Smooth muscle cell (in vitro differentiated cells): ENCODE results near the gene SAG. TPM values are rescaled to one million over a fixed set of nuclear protein-coding genes. Genes with fewer than 3 reads are reported as not detected.

Experiments
- DNase-seq: peaks from one replicate; lab custom pipeline; 2025; ENCODE audit not compliant: unreplicated experiment; lab: John Stamatoyannopoulos, UW
- H2AFZ ChIP-seq: fragments of 200-600 bp; sonication (generic); 2 replicates; pipeline ENCODE4 v1.6.0; 2016; ENCODE audit warnings: antibody characterized with exemption, low read depth, mild to moderate bottlenecking
- H3F3A ChIP-seq: fragments of 200-600 bp; sonication (generic); 2 replicates; pipeline ENCODE4 v1.6.0; 2017; ENCODE audit warnings: antibody characterized with exemption, low read depth
- H3K27ac ChIP-seq: fragments of 200-600 bp; sonication (generic); 2 replicates; pipeline ENCODE4 v1.5.1; 2016; ENCODE audit warnings: low read depth, mild to moderate bottlenecking
- H3K27me3 ChIP-seq: fragments of 200-600 bp; sonication (generic); 2 replicates; pipeline ENCODE4 v1.6.1; 2016; ENCODE audit warnings: low read depth, mild to moderate bottlenecking
- H3K36me3 ChIP-seq: fragments of 200-600 bp; sonication (generic); 2 replicates; pipeline ENCODE4 v1.5.1; 2016; ENCODE audit warnings: low read depth
- H3K4me1 ChIP-seq: fragments of 200-600 bp; sonication (generic); 2 replicates; pipeline ENCODE4 v1.5.1; 2016; ENCODE audit warnings: low read depth
- H3K4me2 ChIP-seq: fragments of 200-600 bp; sonication (generic); 2 replicates; pipeline ENCODE4 v1.6.0; 2016; ENCODE audit warnings: mild to moderate bottlenecking
- H3K4me3 ChIP-seq: fragments of 200-600 bp; sonication (generic); 2 replicates; pipeline ENCODE4 v1.5.1; 2016; ENCODE audit warnings: mild to moderate bottlenecking
- H3K79me2 ChIP-seq: fragments of 200-600 bp; sonication (generic); 2 replicates; pipeline ENCODE4 v1.6.0; 2016; ENCODE audit warnings: low read depth, mild to moderate bottlenecking
- H3K9ac ChIP-seq: fragments of 200-600 bp; sonication (generic); 2 replicates; pipeline ENCODE4 v1.6.0; 2016; ENCODE audit warnings: low read depth
- H3K9me3 ChIP-seq: fragments of 200-600 bp; sonication (generic); replicated peaks from 2 replicates; pipeline ENCODE4 v1.5.1; 2016; ENCODE audit warnings: low read depth
- H4K20me1 ChIP-seq: fragments of 200-600 bp; sonication (generic); 2 replicates; pipeline ENCODE4 v1.6.0; 2016; ENCODE audit warnings: low read depth
- WGBS: methylation state at CpG from one replicate; pipeline ENCODE4 v1.1.7; 2016; ENCODE audit warnings: low lambda C conversion rate; 5-methylcytosine and 5-hydroxymethylcytosine counted together
- polyA plus RNA-seq: library from polyadenylated mRNA; unstranded; fragments of >200 nt; fragmentation: Nextera tagmentation; extraction: Ambion mirVana; gene quantifications from 2 replicates; pipeline ENCODE4 v1.2.1, GENCODE V29; 2016
- total RNA-seq: library from RNA; depleted of rRNA; stranded (reverse); fragments of >200 nt; gene quantifications from 2 replicates; pipeline ENCODE4 v1.2.3, GENCODE V29; 2014
- TF ChIP-seq, protein P1 (sequence below): fragments of 200-600 bp; sonication (generic); IDR thresholded peaks from 2 replicates; pipeline ENCODE4 v1.5.1; 2017; ENCODE audit warnings: borderline replicate concordance, mild to moderate bottlenecking, antibody characterized with exemption; ENCODE audit not compliant: insufficient read depth, poor library complexity, severe bottlenecking

Gene SAG
- total and polyA plus RNA-seq, 2 experiments from 2014 or later = not detected

DNA sequence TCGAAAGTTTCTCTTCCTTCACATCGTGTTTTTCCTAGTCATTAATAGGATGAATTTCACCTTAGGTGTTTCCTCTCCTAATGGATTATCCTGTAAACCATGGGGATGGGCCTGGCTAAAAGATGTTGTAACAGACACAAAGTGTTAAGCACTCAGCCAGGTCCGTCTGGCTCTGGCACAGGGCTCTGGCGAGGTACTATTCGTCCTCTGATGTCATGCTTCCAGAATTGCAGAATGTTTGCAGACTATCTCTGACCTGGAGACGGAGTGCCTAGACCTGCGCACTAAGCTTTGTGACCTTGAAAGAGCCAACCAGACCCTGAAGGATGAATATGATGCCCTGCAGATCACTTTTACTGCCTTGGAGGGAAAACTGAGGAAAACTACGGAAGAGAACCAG, 42.9 kb upstream of the SAG start:
- no peaks in the 10 kb centered on the region for H3K27me3 ChIP-seq
- H3K4me2 ChIP-seq = no peak overlapping the region
- TF ChIP-seq, protein P1, sequence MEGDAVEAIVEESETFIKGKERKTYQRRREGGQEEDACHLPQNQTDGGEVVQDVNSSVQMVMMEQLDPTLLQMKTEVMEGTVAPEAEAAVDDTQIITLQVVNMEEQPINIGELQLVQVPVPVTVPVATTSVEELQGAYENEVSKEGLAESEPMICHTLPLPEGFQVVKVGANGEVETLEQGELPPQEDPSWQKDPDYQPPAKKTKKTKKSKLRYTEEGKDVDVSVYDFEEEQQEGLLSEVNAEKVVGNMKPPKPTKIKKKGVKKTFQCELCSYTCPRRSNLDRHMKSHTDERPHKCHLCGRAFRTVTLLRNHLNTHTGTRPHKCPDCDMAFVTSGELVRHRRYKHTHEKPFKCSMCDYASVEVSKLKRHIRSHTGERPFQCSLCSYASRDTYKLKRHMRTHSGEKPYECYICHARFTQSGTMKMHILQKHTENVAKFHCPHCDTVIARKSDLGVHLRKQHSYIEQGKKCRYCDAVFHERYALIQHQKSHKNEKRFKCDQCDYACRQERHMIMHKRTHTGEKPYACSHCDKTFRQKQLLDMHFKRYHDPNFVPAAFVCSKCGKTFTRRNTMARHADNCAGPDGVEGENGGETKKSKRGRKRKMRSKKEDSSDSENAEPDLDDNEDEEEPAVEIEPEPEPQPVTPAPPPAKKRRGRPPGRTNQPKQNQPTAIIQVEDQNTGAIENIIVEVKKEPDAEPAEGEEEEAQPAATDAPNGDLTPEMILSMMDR = no peak
- no peak overlapping the region for H3K4me3 ChIP-seq
- no peaks in the 10 kb centered on the region for H3K9me3 ChIP-seq
- H3K36me3 ChIP-seq = peaks cover 9% of the 10 kb centered on the region
- WGBS = 88% methylated on average over 8 of the region's 8 CpGs
- no peak overlapping the region for H2AFZ ChIP-seq
- peaks cover 27% of the 10 kb centered on the region for H4K20me1 ChIP-seq
- no peak for DNase-seq
- H3F3A ChIP-seq = no peaks in the 10 kb centered on the region
- no peak overlapping the region for H3K9ac ChIP-seq
- no peak overlapping the region for H3K27ac ChIP-seq
- H3K4me1 ChIP-seq = no peaks in the 10 kb centered on the region
- H3K79me2 ChIP-seq = no peaks in the 10 kb centered on the region

- no peaks in the 10 kb centered on the region for H3K27me3 ChIP-seq
- H3K4me3 ChIP-seq = no peak overlapping the region
- H3K9me3 ChIP-seq = no peaks in the 10 kb centered on the region
- no peak overlapping the region for H3K9ac ChIP-seq
- 94% methylated on average over 10 of the region's 10 CpGs for WGBS
- H3F3A ChIP-seq = no peaks in the 10 kb centered on the region
- no peak overlapping the region for H3K27ac ChIP-seq
- no peak overlapping the region for H3K4me2 ChIP-seq
- no peak for DNase-seq
- H4K20me1 ChIP-seq = peaks cover 18% of the 10 kb centered on the region
- H3K36me3 ChIP-seq = peaks cover 18% of the 10 kb centered on the region
- H3K4me1 ChIP-seq = no peaks in the 10 kb centered on the region
- no peaks in the 10 kb centered on the region for H3K79me2 ChIP-seq
- H2AFZ ChIP-seq = no peak overlapping the region
- TF ChIP-seq, protein P1 = no peak
Observed at GRCh38 chr2:233265899-233266431, 41.7 kb upstream of the SAG start.

GRCh38 chr2:233266481-233266880, 41.1 kb upstream of the SAG start:
- no peak overlapping the region for H3K4me3 ChIP-seq
- no peak overlapping the region for H3K27ac ChIP-seq
- H3K79me2 ChIP-seq = no peaks in the 10 kb centered on the region
- no peaks in the 10 kb centered on the region for H3K9me3 ChIP-seq
- H2AFZ ChIP-seq = no peak overlapping the region
- peaks cover 18% of the 10 kb centered on the region for H3K36me3 ChIP-seq
- H3K4me1 ChIP-seq = no peaks in the 10 kb centered on the region
- 91% methylated on average over 4 of the region's 4 CpGs for WGBS
- H3K4me2 ChIP-seq = no peak overlapping the region
- peaks cover 19% of the 10 kb centered on the region for H4K20me1 ChIP-seq
- no peak for DNase-seq
- H3K27me3 ChIP-seq = no peaks in the 10 kb centered on the region
- H3F3A ChIP-seq = no peaks in the 10 kb centered on the region
- no peak overlapping the region for H3K9ac ChIP-seq
- TF ChIP-seq, protein P1 = no peak

- Histone ChIP-seq H4K20me1 (peaks cover 11% of the 10 kb centered on the region), H2AFZ (no peak overlapping the region), H3K4me1 (no peaks in the 10 kb centered on the region), H3K79me2 (no peaks in the 10 kb centered on the region), H3K9ac (no peak overlapping the region), H3K36me3 (peaks cover 23% of the 10 kb centered on the region), H3K4me2 (no peak overlapping the region), H3K27me3 (no peaks in the 10 kb centered on the region), H3K27ac (no peak overlapping the region), H3F3A (no peaks in the 10 kb centered on the region), H3K9me3 (no peaks in the 10 kb centered on the region), H3K4me3 (no peak overlapping the region)
- DNase-seq = no peak
- TF ChIP-seq, protein P1 = no peak
- WGBS = 94% methylated on average over 6 of the region's 6 CpGs
Observed at GRCh38 chr2:233267516-233268245, 39.9 kb upstream of the SAG start.
